NCI-H524 (cell line): ENCODE measurements around the gene ESYT1.
"Not testable (repeated sequence)": the region's sequence is repeated elsewhere in the genome, so short reads cannot be mapped to it uniquely, and the experiment has no call there.

Experiments
- DNase-seq, 2 experiments: peaks; one replicate each; lab custom pipeline; 2025; lab: John Stamatoyannopoulos, UW

The ESYT1 gene

DNA sequence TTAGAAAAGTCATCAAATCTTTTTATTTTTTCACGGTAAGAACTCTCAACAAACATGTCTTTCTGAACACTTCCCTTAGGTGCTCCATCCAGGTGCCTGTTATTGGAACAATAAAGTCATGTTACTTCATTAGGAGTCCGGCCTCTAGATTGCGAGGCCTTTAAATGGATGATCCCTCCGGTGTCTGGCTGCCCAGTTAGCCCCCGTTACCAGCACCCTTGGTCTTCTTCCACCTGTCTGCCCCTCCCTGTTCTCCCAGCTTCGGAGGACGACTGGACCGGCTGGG lies 24.3 kb upstream of the ESYT1 start:
- no peak for DNase-seq

DNA sequence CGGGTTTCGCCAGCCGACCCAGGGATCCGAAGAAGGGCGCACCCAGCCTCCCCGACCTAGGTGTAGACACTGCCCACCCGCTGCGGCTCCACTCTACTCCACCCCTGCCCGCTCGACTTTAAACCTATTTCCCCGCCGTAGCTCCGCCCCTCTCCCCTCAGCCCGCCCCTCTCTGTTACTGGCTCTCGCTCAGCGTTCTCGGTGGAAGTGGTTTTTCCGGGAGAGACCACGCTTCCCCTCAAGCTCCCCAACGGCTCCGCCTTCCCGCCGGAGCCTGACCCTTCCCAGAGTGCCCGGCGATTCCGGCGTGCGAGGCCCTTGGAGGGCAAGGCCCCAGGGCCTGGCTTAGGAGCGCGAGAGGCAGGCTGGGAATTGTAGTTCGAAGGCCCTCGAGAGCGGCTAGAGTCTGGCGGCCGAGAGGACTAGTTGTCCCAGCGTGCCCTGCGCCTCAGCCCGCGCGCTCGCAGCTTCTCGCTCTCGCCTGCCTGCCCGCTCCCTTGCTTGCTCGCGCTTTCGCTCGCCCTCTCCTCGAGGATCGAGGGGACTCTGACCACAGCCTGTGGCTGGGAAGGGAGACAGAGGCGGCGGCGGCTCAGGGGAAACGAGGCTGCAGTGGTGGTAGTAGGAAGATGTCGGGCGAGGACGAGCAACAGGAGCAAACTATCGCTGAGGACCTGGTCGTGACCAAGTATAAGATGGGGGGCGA lies 23.8 kb upstream of the ESYT1 start, which contains the start of gene PA2G4:
PA2G4 (plus strand) TSS at position 451 of the 706 bp plus-strand sequence; CDS start at position 630, 179 bp downstream.
- peak; percentile 96 to 99 for DNase-seq

DNA sequence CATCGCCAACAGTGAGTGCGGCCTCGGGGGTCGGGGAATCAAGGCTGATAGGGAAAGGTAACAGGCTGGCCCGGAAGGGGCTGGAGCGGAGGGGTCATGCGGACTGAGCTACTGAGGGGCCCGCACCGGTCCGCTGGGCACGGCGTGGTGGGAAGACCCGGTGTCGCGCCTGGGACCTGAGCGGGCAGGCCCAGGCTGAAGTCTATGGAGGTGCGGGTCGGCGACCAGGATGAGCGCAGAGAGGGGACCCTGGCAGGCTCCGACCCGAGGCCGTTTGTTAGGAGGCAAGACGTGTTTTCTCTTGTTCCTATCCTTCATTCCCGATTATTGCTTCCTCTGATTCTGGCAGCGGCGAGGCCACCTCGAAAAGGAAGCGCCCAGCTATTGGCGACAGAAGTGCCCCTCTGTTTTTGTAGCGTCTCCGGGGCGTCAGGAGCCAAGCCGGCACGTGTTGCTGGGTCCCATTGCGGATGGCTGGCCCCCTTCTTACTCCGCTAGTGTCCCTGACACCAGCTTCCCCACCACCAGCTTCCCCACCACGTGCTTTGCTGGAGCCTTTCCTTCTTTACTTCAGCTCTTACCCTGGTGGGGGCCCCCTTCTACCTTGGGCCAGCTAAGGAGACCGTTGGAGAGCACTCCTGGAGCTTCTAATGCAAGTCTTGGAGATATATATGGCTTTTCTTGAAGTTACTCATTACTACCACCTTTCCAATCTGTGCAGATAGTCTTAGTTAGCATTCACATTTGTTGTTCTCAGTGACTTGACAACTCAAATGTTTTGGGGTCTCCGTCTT lies 23.1 kb upstream of the ESYT1 start:
- peak in 1 of 2 experiments; percentile 46 for DNase-seq

DNA sequence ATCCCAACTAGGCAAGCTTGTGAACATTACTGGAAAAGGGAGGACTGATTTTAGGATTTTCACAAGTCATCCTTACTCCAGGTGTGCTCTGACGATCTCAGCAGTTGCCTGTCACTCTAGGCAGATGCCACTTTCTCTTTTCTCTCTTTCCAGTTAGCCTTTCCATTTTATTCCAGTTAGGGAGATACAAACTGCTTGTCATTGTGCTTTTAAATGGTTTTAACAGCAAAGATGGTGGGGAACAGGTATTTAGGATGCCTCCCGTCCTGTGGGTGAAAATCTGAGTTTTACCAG lies 22.5 kb upstream of the ESYT1 start:
- no peak for DNase-seq

DNA sequence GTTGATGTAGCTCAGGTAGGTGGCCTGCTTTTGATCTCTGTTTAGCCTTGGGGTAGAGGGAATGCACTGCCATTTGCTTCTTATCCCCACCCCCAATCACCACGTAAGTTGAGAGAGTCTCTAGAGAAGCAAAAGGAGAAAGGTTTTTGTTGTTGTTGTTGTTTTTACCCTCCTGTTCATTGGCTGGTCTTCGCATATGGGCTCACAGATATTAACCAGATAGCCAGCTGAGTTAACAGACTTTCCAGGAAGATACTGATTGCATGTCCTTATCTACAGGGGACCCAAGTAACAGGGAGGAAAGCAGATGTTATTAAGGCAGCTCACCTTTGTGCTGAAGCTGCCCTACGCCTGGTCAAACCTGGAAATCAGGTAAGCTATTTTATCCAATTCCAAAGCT lies 20.8 kb upstream of the ESYT1 start:
- no peak for DNase-seq

DNA sequence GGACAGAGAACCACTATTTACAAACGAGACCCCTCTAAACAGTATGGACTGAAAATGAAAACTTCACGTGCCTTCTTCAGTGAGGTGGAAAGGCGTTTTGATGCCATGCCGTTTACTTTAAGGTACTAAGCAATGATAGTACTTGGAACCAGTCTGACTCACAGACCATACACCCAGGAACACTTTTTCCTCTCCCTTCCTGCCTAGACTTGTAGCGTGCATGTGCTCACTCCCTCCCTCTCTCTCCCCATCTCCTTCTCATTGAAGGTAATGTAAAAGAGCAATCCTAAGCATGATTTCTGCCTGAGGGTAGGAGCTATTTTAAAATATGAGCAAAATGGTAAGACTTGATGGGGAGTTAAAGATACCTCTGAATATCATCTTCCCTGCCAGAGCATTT lies 17.5 kb upstream of the ESYT1 start:
- no peak for DNase-seq

DNA sequence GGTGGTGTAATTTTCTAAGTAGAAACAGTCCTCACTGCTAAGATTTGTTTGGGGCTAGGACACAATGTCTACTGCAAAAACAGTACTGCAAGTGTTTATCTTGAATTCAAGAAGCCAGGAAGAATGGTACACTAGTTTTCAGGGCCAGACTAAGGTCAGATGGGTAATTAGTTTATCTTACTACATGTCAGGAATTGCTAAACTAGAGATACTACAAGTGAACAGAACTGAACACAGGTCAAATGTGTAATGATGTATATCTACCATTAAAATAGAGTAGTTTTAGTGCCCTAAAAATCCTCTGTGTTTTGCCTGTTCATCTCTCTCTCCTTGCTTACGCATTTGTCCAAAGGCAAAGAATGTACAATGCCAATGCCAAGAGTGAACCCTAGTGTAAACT lies 14.0 kb upstream of the ESYT1 start:
- DNase-seq: no peak

DNA sequence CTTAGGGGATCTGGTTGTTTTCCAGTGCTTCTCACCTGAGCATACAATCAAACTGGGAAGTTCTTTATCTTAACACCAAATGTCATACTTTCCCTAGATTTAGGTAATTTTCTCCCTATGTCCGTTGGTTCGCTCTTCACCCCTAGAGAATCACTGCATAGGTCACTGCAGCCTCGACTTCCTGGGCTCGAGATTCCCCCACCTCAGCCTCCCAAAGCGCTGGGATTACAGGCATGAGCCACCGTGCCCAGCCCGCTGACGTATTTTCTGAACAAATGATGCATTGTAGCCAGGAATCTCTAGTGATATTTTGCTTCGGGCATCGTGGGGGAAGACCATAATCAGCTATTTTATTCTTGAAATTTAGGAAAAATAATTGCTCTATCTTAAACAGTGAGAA lies 12.7 kb upstream of the ESYT1 start:
- no peak for DNase-seq

DNA sequence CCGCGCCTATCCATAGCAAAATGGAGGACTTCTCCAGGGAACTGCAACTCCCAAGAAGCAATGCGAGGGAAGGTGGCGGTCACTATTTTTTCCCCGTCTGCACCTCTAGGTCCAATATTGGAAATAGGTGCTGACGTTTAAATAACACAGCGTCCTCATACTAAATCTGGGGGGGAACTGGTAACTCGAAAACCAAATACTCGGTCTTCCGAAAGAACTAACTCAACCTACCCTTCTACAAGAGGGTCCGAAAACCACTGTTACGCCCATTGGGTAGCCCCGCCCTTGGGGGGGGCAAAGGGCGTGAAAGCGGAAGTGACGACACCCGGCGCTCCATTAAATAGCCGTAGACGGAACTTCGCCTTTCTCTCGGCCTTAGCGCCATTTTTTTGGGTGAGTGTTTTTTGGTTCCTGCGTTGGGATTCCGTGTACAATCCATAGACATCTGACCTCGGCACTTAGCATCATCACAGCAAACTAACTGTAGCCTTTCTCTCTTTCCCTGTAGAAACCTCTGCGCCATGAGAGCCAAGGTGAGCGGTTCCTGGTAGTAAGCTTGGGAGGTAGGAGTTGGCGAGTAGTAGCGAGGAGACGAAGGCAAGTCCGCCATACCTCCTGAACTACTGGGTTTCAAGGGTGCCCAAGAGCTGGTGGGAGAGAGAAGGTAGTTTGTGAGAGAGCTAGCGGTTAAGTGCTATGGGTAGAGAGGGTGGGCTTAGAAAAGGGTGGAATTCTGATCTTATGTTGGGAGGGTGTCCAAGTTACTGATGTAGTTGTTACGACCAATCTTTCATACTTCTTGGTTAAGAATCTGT lies 11.6 kb upstream of the ESYT1 start, which contains the start of gene RPL41:
RPL41 (plus strand) TSS at position 367 of the 815 bp plus-strand sequence.
- peak; percentile 87 to 93 for DNase-seq

DNA sequence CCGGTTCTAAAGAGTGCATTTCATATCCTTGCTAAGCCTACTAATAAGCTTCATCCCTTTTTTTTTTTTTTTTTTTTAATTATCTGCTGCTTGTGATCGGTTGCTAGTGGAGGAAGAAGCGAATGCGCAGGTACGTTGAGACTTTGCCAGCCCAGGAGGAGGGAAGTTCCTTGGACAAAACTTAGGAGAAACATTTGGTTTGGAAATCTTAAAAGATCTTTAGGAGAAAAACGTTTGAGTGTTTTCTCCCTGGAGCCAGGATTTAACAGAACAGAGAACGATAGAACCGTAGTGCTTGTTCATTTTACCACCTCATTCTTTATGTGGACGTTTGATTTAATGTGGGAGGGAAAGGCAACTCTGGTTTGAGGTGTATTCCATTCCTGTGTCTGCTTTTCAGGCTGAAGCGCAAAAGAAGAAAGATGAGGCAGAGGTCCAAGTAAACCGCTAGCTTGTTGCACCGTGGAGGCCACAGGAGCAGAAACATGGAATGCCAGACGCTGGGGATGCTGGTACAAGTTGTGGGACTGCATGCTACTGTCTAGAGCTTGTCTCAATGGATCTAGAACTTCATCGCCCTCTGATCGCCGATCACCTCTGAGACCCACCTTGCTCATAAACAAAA lies 10.9 kb upstream of the ESYT1 start:
- DNase-seq: not testable (repeated sequence)

DNA sequence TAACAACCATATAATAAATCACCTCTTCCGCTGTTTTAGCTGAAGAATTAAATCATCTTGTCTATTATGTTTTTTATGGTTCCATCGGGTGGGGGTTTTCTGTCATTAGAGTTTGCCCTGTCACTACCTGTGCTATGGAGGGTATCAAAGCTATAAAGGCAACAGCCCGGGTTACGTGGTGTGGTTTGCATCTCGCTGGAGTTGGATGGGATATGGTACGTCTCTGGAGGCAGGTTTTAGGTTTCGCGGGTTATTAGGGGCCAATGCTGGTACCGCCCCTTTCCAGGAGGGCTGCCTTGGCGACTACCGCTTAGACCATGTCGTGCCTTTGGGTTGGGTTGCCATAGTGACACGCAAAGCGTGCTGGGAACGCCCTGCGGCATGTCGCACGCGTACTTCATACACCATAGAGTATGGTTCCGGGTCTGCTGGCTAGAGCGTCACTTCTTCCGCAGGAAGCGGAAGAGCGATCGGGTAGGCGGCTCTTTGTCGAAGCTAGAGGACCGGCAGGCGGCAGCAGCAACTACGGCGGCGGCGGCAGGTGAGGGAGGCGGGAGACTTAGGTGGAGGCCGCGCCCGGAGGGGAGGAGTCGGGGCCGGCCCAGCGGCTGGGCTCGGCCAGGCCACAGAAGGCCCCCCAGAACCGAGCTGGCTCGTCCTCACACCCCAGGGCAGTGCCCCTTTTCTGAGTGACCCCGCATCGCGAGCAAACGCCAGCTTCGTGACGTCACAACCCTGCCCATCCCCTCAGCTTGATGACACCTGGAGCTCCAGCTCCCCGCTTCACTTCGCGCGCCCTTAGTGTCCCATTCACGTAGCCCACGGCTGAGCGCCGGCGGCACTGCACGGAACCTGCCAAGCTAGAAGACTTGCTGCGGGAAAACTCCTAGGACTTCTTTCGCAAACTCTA lies 10.0 kb upstream of the ESYT1 start, which contains the start of gene ZC3H10:
ZC3H10 (plus strand) TSS at position 489 of the 910 bp plus-strand sequence. CDS start 2,297 bp downstream, outside the sequence.
- peak; percentile 95 to 99 for DNase-seq

DNA sequence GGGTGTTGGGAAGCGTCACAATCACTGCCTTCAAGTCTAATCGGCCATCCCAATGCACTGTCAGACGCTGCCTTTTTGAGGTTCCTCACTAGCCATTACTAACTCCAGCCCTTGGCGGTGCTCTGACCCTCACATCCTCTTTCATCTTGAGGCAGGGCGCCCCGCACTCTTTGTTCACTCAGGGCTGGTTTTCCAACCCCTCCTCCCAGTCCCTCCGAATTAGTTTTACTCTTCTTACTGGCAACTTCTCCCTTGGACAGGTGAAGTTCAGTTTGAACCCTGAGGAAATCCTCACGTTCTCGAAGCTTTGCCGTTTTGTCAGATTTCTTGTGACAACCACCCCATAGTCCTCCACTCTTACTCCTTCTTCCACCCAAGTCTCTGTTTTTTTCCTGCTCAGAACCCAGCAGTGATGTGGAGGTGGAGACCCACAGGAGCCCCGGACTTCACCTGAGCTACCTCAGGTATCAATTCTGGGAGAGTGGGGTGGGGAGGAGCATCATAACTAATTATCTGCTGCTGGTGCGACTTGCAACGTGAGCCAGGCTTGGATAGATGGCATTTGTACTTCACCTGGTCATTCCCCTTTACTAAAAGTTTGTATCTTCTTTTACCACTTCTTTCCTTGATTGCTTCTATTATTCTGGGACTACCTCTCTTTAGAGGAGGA lies 9.2 kb upstream of the ESYT1 start:
- peak in 1 of 2 experiments; percentile 55 for DNase-seq

DNA sequence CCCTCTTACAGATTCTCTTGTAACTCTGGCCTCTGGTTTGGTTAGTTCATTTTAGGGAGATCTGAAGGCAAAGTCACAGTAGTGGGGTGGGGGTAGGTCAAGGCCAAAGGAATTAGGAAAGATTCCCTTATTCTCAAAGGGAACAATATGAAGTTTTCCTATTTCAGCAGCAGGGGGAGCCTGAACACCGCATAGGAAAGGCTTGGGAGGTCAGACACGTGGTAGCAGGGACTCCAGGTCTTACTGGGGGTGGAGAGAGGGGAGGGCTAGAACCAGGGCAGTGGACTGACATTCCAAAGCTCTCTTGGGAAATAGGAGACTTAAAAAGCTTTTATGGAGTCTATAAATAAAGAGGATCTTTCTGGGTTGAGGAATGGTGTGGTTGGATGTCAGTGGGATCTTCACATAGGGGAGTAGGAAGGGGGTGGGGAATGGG lies 8.7 kb upstream of the ESYT1 start:
- DNase-seq: peak; percentile 56 to 82

DNA sequence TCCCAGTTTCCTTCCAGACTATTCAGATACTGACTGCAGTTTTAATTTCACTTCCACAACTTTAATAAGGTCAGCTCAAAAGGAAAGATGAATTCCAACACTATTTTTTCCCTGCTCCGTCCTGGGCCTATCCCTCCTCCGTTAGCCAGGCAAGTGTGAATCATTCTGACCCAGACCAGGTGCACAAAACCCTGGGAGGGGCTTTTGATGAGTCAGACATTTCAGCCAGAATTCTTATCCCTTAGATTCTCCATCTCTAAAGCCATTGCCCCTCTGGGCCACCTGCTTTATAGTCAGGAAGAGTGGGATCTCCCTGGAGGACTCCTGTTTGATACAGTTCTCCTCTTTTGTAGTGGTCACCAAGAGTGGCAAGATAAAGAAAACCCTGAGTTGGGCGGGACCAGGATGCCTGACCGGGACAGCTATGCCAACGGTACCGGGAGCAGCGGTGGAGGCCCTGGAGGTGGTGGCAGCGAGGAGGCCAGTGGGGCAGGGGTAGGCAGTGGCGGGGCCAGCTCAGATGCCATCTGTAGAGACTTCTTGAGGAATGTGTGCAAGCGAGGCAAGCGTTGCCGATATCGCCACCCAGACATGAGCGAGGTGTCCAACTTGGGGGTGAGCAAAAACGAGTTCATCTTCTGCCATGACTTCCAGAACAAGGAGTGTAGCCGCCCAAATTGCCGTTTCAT lies 7.8 kb upstream of the ESYT1 start:
- no peak for DNase-seq

DNA sequence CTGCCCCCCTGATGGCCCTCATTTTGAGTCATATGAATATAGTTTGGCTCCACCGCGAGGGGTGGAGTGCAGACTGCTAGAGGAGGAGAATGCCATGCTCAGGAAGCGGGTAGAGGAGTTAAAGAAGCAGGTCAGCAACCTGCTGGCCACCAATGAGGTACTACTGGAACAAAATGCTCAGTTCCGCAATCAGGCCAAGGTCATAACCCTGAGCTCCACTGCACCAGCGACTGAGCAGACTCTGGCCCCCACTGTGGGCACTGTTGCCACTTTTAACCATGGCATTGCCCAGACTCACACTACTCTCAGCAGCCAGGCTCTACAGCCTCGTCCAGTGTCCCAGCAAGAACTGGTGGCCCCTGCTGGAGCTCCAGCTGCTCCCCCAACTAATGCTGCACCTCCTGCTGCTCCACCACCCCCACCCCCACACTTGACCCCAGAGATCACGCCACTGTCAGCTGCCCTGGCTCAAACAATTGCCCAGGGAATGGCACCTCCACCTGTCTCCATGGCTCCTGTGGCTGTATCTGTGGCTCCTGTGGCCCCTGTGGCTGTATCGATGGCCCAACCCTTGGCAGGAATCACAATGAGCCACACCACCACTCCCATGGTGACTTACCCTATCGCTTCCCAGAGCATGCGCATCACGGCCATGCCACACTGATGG lies 6.7 kb upstream of the ESYT1 start:
- no peak for DNase-seq

DNA sequence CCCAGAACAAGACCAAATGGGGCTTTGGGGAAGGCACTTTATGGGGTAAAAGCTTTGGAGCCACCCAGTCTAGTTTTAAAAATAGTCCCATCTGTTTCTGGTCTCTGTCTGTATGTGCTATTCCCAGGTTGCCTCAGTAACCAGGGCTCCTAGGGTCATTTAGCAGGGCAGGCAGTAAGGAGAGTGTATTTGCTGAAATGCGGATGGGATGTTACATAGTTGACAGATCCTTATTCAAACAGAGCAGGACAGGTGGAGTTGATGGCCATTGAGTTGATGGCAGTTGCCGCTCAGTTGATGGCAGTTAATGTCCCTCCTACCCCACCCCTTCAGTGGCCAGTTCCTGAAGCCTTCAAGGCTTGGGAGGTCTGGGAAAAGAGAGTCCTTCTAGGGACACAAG lies 5.4 kb upstream of the ESYT1 start:
- DNase-seq: no peak

DNA sequence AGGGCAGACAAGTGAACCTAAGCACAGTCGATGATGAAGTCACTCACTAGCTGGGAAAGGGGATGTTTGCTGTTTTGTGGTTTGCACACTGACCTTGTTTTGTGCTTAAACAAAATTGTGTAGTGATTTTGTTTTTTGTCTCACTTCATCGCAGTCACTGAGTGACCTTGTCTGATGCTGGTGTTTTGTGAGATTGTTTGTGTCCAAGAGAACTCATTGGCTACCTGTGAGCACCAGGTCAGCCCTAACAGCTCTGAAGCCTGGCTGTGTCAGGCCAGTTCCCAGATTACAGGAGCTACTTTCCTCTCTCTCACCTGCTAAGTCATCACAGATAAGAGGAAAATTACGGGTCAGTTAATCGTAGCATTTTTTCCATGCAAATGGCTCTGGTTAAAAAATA lies 3.9 kb upstream of the ESYT1 start:
- DNase-seq: no peak

DNA sequence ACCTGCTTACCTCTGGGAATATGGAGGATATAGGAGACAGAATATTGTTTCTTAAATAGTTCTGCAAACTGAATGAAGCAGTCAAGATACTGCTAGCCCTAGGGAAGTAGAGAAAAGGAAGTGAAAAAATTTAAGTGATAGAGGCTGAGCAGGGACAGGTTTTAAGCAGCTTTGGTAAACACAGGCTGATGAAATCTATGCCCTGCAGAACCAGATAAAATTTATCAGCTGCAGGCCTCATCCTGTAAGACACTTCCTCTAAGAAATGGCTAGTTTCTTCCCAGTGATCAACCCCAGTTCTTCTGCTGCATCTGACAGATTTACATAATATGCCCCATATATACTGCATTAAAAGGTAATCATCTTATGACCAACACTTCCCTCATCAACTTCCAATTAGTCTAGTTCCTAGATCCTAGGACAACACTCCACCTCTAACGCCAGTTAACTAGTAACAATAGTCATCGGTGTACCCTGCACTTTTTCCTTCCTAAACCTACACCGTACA lies 1.3 kb upstream of the ESYT1 start:
- DNase-seq: no peak

DNA sequence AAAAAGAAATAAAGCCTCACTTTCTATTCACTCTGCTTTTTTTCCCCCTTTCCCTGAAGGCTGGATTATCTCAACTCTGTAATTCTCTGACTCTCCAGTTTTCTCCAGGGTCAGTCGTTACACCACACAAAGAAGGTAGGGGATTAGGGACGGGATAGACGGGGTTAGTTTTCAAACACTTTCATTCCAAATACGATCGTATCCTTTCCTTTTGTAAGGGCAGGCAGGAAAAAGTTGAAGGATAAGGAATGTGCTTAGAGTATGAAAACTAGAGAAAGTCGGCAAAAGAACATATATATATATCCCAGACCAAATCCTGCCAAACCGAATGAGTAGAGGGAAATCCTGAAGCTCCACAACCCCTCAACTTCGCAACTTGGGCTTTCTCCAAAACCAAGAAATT lies 581 bp upstream of the ESYT1 start:
- no peak for DNase-seq
